GM20431 (cell line): ENCODE data around the gene LRP6.
"Not testable (repeated sequence)": the region's sequence is repeated elsewhere in the genome, so short reads cannot be mapped to it uniquely, and the experiment has no call there.

Source experiments
- in situ Hi-C: fragments of 300-500 bp; cut with MseI, MboI; formaldehyde crosslinking; loops from one replicate; pipeline ENCODE4 v1.15.0; 2020; ENCODE audit warnings: low sequenced_read_pairs; ENCODE audit not compliant: unreplicated experiment

The LRP6 gene

DNA sequence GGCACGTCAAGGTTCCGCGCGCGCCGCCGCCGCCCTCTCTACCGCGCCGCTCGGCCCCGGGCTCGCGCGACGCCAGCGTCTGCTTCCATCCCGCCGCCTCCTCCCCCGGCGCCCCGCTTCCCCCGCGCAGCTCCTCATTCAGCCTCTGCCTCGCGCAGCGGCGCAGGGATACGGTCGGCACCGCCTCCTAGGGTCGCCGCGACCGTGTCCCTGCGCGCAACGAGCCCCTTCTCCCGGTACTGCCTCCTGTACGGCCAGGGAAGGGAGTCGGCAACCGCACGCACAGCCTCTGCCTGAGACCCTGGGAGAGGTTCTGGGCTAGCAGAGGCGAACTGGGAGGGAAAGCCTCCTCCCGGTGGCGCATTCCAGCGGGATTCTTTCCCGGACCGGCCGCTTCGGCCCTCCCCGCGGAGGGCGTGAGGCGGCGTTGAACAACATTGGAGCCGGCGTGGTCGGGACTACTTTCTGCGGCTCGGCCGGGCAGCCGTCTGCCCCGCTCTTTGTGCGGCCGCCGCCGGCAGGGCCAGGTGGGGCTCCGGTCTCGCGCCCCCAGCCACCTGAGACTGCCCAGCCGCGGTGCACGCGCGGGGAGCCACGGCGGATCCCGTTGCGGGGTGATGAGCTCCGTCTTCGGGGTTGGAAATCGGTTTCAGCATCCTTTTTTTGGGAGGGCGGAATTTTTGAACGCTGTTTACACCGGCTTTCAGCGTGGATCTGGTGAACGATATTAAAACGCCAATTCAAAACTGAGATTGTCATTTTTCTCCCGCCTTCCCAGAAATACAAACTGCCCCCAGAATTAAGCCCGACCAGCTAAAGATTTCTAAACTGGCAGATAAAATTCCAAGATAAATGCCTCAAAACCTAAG, at the start of gene LRP6:
TSS of gene LRP6 (minus strand) at position 172 of the 869 bp plus-strand sequence. CDS start 309 bp downstream, outside the sequence.
- in situ Hi-C loops = no loop called here

DNA sequence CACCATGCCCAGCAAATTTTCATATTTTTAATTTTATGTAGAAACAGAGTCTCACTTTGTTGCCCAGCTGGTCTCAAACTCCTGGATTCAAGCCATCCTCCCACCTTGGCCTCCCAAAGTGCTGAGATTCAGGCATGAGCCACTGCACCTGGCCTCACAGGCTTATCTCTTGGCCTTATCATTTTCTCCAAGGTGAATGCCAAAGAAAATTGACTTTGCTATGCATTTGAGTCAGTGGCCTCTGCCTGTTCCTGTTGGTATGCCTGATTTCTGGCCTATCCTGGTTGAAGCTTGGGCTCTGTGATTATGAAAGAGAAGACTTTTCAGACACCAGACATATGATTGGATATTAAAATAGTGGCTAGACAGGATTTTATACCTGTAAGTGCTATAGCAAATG, 49.0 kb upstream of the LRP6 start:
- in situ Hi-C loops = no loop called here

DNA sequence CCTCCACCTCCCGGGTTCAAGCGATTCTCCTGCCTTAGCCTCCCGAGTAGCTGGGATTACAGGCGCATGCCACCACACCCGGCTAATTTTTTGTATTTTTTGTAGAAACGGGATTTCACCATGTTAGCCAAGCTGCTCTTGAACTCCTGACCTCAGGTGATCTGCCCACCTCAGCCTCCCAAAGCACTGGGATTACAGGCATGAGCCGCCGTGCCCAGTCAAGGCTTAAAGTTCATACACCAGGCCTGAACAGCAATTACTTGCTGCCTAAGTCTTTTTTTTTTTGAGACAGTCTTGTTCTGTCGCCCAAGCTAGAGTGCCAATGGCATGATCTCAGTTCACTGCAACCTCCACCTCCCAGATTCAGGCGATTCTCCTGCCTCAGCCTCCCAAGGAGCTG, 43.9 kb upstream of the LRP6 start:
- in situ Hi-C loops = not testable (repeated sequence)

DNA sequence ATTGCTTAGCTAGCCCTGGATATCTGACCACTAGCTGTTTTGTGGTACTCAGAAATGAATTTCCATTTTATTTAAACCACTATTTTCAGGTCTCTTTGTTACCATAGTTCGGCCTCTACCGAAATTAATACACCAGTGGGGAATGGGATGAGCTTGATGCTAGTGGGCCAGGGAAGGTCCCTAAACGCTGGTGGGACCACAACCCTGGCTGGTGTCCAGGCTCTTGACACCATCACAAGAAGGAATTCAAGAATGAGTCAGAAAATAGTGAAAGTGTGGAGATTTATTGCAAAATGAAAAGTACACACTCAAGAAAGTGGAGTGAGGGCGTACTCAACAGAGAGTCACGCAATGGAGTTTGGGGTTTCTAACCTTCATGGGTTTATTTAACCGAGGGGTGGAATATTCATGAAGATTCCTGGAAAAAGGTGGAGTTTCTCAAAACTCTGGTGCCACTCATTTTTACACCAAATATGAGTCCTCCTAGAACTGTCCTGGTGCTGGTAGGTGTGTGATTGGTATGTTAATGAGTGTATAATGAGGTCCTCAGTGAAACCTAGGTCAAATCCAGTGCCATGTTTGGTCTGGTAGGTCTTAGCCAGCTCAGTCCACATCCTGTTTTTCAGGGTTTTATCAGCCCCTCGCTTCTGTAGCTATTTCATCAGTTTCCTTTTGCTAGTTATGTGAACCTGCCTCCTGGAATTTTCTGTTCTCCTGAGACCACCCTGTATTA, 38.9 kb upstream of the LRP6 start:
- in situ Hi-C loops = no loop called here

DNA sequence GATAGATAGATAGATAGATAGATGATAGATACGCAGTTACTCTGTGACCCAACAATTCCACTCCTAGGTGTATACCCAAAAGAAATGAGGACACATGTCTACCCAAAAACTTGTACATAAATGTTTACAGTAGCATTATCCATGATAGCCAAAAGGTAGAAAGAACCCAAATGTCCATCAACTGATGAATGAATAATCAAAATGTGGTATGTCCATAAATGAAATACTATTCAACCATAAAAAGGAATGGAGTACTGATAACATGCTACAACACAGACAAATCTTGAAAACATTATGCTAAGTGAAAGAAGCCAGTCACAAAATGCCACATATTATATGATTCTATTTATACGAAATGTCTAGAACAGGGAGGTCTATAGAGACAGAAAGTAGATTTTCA, 36.1 kb upstream of the LRP6 start:
- in situ Hi-C loops = no loop called here

DNA sequence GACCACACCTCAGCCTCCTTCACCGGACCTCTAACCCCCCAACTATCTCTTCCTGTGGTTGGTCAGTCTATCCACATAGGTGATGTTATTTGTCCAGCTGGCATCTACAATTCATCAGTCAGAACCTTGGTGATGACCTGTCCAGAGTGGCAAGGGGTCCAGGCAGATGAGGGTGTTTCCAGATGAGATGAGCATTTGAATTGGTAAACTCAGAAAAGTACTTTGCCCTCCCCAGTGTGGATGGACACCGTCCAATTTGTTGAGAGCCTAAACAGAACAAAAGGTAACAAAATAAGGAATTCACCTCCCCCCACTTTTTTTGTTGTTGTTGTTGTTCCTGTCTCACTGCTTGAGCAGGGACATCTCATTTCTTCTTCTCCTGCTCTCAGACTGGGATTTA, 34.3 kb upstream of the LRP6 start:
- in situ Hi-C loops = no loop called here

DNA sequence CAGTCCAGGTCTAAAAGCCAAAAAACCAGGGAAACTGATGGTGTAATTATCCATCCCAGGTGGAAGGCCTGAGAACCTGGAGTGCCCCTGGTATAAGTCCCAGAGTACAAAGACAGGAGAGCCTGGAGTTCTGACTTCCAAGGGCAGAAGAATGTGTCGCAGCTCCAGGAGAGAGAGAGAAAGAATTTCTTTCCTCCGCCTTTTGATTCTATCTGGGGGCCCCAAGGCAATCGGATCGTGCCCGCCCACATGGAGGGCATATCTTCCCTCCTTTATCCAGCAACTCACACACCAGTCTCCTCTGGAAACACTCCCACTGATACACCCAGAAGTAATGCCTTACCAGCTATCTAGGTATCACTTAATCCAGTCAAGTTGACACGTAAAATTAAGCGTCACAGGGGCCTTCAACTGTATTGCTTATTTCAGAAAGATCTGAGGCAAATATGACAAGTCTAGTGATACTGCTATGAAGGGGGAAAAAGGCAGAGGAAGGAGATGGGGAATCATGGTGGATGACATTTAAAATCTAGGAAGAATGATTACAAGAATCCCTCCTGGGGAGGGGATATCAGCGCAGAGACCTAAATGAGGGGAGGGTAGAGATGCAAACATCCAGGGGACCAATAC, 30.5 kb upstream of the LRP6 start:
- in situ Hi-C loops = no loop called here

DNA sequence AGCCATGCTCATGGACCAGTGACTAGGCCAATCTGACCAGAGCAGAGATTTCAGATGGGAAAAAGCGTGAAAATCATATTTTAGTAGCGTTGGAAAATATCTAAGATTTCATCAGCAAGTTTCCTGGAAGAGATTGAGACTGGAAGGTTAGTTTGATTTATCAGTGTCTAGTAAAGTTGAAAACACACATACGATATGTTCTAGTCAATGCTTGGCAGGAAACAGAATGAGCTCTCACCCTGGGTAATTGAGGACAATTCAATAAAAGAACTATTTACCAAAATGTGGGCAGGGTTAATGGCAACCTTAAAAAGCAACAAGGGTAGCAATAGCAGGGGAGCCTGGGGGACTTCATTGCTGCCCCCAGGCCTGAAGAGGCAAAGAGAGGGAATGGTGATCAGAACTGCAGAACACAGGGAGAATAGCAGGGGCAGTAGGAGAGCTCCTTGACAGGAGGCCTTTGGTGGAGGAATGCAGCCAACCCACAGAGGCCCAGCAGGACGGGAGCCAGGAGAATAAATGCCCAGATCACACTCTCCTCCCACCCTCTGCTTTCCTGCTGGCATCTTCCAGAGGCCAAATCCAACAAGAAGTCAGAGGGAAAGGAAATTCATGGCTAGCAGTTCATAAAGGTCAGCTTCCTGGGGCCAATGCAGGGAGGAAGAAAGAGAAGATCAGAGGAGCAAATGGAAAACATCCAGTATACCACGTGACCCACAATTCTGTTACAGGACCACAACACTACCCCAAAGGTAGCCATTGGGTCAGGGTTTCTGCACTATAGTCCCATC, 27.6 kb upstream of the LRP6 start:
- in situ Hi-C loops = no loop called here

DNA sequence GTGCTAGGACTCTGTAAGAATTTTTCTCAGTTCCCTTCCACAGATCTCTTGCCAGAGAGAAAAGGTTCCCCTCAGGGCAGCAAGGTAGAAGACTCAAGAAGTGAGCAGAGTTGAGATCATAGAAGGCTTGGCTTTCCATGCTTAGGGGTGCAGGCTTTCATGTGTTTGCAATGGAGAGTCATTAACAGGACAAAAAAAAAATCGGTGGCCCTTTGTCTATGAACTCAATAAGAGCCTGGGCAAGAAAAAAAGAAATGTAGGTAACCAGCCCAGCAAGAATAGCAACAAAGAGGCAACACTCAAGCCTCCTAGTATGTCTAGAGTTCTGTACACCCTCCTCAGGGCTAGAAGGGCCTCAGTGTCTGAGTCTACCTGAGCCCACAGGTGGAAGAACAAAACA, 23.4 kb upstream of the LRP6 start:
- in situ Hi-C loops = no loop called here

DNA sequence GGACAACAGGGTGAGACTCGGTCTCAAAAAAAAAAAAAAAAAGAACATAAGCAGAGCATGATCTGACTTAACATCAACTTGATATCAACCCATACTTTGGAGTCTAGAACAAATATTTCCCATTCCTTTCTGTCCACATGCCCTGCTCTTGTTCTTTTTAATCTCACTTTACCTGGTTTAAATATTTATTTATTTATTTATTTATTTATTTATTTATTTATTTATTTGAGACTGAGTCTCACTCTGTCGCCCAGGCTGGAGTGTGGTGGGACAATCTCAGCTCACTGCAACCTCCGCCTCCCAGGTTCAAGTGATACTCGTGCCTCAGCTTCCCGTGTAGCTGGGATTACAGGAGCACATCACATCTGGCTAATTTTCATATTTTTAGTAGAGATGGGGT, 19.6 kb upstream of the LRP6 start:
- in situ Hi-C loops = no loop called here

DNA sequence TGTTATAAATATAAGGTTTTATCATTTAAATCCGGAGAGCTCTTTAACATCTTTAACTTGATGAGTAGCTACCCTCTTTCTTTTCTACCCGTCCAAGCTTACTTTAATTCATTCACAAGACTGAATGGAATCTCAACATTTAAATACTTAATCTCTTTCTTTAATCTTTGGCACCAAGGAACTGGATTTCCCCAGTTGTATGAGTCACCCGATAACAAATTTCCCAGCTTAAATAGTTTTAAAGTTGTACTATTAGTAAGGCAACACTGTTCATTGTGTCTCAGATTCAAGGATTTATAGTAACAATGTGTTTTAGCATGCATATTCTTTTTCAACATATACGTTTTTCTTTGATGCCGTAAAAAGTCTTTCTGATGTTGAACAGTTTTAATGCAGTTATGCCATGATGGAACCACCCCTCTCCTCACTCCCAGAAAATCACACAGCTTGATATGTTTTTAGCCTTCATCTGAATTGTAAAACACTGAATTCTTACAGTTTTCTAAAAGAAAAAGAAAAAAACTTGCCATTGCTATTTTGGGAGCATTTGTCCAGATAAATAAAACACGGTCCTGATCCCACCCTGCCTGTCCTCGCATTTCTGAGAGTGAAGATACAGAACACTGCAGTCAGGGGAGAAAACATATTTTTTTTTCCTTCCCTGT, 16.0 kb upstream of the LRP6 start:
- in situ Hi-C loops = no loop called here

DNA sequence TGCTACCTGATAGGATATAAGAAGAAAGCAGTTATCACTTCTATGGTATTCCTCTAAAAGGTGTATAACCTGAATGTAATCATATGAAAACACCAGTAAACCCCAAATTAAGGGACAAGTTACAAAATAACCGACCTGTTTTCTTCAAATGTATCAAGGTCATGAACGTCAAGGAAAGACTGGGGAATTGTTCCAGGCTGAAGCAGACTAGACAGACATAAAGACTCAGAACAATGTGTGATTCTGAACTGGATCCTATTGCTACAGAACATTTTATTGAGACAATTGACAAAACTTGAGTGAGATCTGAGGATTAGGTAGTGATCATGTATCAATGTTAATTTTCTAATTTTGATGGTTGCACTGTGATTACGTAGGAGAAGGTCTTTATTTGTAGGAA, 15.4 kb upstream of the LRP6 start:
- in situ Hi-C loops = no loop called here

DNA sequence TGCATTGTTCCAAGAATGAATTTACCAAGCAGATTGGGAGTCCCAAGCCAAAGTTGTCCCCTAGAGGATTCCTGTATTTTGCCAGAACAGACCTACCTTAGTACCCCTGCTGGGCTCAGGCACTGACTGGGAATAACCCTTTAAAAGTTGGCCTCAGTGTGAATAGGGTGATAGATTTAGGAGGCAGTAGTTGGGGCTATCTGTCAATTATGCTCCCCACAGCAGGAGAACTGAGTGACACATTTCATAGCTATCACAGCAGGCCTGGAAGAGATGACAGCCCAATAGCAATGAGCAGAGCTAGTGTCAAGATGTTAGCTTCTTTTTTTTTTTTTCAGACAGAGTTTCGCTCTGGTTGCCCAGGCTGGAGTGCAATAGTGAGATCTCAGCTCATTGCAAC, 14.3 kb upstream of the LRP6 start:
- in situ Hi-C loops = no loop called here

DNA sequence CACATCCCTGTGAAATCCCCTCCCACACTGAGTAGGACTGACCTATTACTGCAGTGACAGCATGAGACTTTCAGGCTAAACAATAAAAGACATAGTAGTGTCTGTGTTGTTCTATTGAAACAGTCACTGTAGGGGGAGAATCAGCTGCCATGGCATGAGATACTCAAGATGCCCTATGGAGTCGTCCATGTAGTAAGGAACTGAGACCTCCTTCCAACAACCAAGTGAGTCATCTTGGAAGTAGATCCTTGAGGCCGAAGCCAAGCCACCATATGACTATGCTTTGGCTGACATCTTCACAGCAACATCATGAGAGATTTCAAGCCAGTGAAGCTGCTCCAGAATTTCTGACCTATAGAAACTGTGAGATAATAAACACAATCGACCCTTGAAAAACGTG, 12.1 kb upstream of the LRP6 start:
- in situ Hi-C loops = no loop called here

DNA sequence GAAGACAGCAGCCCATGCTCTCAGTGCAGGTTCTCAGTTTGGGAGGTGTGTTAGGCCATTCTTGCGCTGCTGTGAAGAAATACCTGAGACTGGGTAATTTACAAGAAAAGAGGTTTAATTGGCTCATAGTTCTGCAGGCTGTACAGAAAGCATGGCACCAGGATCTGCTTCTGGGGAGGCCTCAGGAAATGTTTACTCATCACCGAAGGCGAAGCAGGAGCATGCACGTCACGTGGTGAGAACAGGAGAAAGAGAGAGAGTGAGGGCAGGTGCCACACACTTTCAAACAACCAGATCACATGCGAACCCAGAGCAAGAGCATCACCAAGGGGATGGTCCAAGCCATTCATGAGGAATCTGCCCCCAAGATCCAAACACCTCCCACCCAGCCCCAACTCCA, 9.0 kb upstream of the LRP6 start:
- in situ Hi-C loops = no loop called here

DNA sequence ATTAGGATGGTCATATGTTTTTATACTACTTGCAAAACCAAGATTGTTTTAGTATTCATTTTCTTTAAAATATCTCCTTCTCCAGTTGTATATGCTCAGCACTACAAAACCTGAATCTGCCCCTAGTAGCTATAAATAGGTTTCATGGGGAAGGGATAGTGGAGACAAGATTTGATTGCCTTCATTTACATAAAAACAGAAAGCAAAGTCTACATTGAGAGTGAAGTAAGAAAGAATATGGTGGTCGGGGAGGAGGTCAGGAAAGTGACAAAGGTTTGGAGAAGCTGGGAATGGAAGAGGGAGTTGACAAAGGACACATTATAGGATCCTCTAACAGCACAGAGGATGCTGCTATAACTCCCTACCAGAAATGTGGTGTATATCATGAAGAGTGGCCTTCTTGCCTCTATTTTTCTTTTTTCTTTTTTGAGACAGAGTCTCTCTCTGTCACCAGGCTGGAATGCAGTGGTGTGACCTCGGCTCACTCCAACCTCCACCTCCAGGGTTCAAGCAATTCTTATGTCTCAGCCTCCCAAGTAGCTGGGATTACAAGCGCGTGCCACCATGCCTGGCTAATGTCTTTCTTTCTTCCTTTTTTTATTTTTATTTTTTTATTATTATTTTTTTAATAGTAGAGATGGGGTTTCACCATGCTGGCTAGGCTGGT, 6.6 kb upstream of the LRP6 start:
- in situ Hi-C loops = no loop called here

DNA sequence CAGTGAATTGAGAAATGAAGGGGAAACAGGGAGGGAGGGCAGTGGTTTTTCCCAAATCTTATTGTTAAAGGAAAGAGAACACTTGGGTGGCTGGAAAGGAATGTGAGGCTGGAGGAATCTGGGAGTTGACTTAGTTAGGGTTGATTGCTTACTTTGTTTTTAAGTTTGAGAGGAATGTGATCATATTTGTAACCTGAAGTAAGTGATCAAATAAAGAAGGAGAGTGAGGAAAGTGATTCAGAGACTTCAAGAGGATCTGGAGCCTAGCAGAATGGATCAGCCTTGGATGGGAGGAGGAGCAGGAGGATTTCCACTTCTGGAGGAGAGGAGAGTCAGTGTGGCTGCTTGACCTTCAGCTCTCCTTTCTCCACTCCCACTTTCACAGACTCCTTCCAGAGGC, 6.0 kb upstream of the LRP6 start:
- in situ Hi-C loops = no loop called here

DNA sequence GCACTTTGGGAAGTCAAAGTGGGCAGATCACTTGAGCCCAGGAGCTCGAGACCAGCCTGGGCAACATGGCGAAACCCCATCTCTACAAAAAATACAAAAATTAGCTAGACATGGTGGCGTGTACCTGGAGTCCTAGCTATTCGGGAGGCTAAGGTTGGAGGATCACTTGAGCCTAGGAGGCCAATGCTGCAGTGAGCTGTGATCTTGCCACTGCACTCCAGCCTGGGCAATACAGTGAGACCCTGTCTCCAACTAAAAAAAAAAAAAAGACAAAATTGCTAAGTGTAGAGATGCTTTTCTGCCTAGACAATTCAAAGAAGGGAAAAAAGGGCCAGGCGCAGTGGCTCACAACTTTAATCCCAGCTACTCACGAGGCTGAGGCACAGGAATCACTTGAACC, 3.4 kb upstream of the LRP6 start:
- in situ Hi-C loops = no loop called here

DNA sequence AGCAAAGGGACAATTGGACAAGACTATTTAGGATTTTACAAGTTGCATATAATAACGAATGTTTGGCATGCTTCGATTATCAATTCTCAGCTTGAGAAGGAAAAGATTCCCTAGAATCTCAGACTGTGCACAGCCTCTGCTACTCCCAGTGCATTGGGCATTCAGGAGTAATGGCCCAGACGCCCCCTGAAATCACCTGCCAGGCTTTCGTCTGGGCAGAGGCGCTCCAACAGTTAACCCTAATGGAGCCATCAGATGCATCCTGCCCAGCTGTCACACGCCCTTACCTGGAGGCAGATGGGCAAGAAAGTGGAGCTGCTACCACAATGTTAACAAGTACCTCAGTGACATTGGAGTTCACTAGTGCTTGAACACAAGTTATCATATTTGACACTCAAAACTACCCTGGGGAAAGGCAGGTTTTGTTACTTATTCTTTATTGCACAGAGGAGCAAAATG, 927 bp upstream of the LRP6 start:
- in situ Hi-C loops = no loop called here
